SK-N-SH treated with all-trans-retinoic acid at 6 μM for 48 hours (cell line): ENCODE results near the gene CLINT1.

Experiments used
- ATAC-seq: fragments of 200-7000 bp; cut with Tn5 transposase; 3 replicates; pipeline ENCODE4 v1.9.1; 2020; ENCODE audit warnings: mild to moderate bottlenecking, moderate library complexity
- BACH2 ChIP-seq: fragments of 250-450 bp; sonication (Bioruptor Pico); IDR thresholded peaks from 2 replicates; pipeline ENCODE4 v1.9.0; 2021; ENCODE audit warnings: mild to moderate bottlenecking, borderline replicate concordance
- CSDC2 ChIP-seq: fragments of 250-450 bp; sonication (Bioruptor Pico); IDR thresholded peaks from 2 replicates; pipeline ENCODE4 v1.5.0; 2020; ENCODE audit warnings: mild to moderate bottlenecking, moderate library complexity
- ESRRG ChIP-seq: fragments of 250-450 bp; sonication (Bioruptor Pico); IDR thresholded peaks from 2 replicates; pipeline ENCODE4 v1.6.1; 2021; ENCODE audit warnings: mild to moderate bottlenecking
- GLIS3 ChIP-seq: fragments of 250-450 bp; sonication (Bioruptor Pico); IDR thresholded peaks from 2 replicates; pipeline ENCODE4 v1.5.0; 2020; ENCODE audit warnings: mild to moderate bottlenecking, moderate library complexity
- ISL1 ChIP-seq: fragments of 250-450 bp; sonication (Bioruptor Pico); IDR thresholded peaks from 2 replicates; pipeline ENCODE4 v2.1.2; 2022; ENCODE audit warnings: mild to moderate bottlenecking, moderate library complexity
- OSR1 ChIP-seq: fragments of 250-450 bp; sonication (Bioruptor Pico); IDR thresholded peaks from 2 replicates; pipeline ENCODE4 v1.8.0; 2022; ENCODE audit warnings: moderate library complexity, mild to moderate bottlenecking, inconsistent platforms
- PPARA ChIP-seq: fragments of 250-450 bp; sonication (Bioruptor Pico); IDR thresholded peaks from 2 replicates; pipeline ENCODE4 v1.5.0; 2020; ENCODE audit warnings: mild to moderate bottlenecking, borderline replicate concordance
- SNAI2 ChIP-seq: fragments of 250-450 bp; sonication (Bioruptor Pico); IDR thresholded peaks from 2 replicates; pipeline ENCODE4 v1.5.0; 2020; ENCODE audit warnings: mild to moderate bottlenecking, moderate library complexity
- TCF4 ChIP-seq: fragments of 250-450 bp; sonication (Bioruptor Pico); IDR thresholded peaks from 2 replicates; pipeline ENCODE4 v1.8.0; 2021; ENCODE audit warnings: mild to moderate bottlenecking, moderate library complexity, borderline replicate concordance
- TOX ChIP-seq: fragments of 250-450 bp; sonication (Bioruptor Pico); IDR thresholded peaks from 2 replicates; pipeline ENCODE4 v1.8.0; 2021; ENCODE audit warnings: mild to moderate bottlenecking, moderate library complexity, borderline replicate concordance
- ZC3H10 ChIP-seq: fragments of 250-450 bp; sonication (Bioruptor Pico); IDR thresholded peaks from 2 replicates; pipeline ENCODE4 v1.5.1; 2021; ENCODE audit warnings: mild to moderate bottlenecking, moderate library complexity
- ZFP3 ChIP-seq: fragments of 250-450 bp; sonication (Bioruptor Pico); IDR thresholded peaks from 2 replicates; pipeline ENCODE4 v1.5.0; 2020; ENCODE audit warnings: mild to moderate bottlenecking, moderate library complexity
- ZFP30 ChIP-seq: fragments of 450-650 bp; formaldehyde crosslinking; IDR thresholded peaks from 2 replicates; pipeline ENCODE4 v1.5.0; 2022; ENCODE audit warnings: mild to moderate bottlenecking, moderate library complexity
- ZNF70 ChIP-seq: fragments of 450-650 bp; formaldehyde crosslinking; IDR thresholded peaks from 2 replicates; pipeline ENCODE4 v1.5.0; 2020; ENCODE audit warnings: mild to moderate bottlenecking, moderate library complexity
- ZNF8 ChIP-seq: fragments of 450-650 bp; formaldehyde crosslinking; IDR thresholded peaks from 2 replicates; pipeline ENCODE4 v1.5.0; 2020; ENCODE audit warnings: mild to moderate bottlenecking, moderate library complexity
- TF ChIP-seq, protein P1 (sequence below): fragments of 250-450 bp; sonication (Bioruptor Pico); IDR thresholded peaks from 2 replicates; pipeline ENCODE4 v1.5.1; 2020; ENCODE audit warnings: low read depth, mild to moderate bottlenecking, moderate library complexity
- TF ChIP-seq, protein P2 (sequence below): fragments of 250-450 bp; sonication (Bioruptor Pico); IDR thresholded peaks from 2 replicates; pipeline ENCODE4 v1.8.0; 2021; ENCODE audit warnings: low read depth, mild to moderate bottlenecking, moderate library complexity, borderline replicate concordance
- TF ChIP-seq, protein P3 (sequence below): fragments of 250-450 bp; sonication (Bioruptor Pico); IDR thresholded peaks from 2 replicates; pipeline ENCODE4 v1.5.1; 2021; ENCODE audit warnings: mild to moderate bottlenecking, moderate library complexity
- TF ChIP-seq, protein P4 (sequence below): fragments of 250-450 bp; sonication (Bioruptor Pico); IDR thresholded peaks from 2 replicates; pipeline ENCODE4 v1.5.0; 2020; ENCODE audit warnings: mild to moderate bottlenecking, moderate library complexity
- TF ChIP-seq, protein P5 (sequence below): fragments of 250-450 bp; sonication (Bioruptor Pico); IDR thresholded peaks from 2 replicates; pipeline ENCODE4 v1.8.0; 2020; ENCODE audit warnings: mild to moderate bottlenecking, moderate library complexity, borderline replicate concordance

CLINT1 gene

DNA sequence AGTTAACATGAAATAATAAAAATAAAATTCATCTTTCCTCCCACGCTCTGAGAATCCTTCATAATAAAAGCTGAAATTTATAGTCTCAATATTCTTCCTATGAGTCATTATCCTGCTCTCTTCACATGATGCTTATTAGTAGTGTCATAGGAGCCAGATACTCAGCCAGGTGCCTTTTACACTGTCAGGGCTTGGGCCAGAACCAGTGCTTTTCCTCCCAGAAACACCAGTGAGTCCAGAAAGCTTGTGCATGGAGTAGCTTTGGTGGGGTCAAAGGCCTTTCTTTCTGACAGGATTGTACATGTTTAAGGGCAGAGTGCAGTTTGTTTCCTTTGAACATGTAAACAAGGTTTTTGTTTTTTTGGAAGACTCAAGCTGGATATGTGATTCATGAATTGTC lies 108.6 kb downstream of the CLINT1 start (continued):
- TF ChIP-seq, protein P1, sequence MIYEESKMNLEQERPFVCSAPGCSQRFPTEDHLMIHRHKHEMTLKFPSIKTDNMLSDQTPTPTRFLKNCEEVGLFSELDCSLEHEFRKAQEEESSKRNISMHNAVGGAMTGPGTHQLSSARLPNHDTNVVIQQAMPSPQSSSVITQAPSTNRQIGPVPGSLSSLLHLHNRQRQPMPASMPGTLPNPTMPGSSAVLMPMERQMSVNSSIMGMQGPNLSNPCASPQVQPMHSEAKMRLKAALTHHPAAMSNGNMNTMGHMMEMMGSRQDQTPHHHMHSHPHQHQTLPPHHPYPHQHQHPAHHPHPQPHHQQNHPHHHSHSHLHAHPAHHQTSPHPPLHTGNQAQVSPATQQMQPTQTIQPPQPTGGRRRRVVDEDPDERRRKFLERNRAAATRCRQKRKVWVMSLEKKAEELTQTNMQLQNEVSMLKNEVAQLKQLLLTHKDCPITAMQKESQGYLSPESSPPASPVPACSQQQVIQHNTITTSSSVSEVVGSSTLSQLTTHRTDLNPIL, result no peak
- TF ChIP-seq OSR1 (CRISPR knock-in tag), result no peak
- no peak for TF ChIP-seq ZNF8 (CRISPR knock-in tag)
- no peak for TF ChIP-seq SNAI2 (CRISPR knock-in tag)

DNA sequence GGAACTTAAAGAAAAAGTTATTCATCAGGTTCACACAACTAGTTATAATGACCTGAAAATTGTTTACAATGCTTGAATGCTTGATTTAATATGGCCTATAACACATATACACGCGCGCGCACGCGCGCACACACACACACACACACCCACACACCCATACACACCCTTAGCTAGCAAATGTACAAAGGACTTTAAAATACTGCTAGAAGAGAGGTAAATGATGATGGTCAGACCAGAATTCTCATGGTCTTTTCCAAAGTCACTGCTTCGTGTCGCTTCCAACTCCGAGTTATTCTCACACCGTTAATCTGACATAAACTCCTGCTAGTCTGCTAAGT lies 109.5 kb downstream of the CLINT1 start:
- no peak for ATAC-seq
- no peak for TF ChIP-seq OSR1 (CRISPR knock-in tag)
- TF ChIP-seq SNAI2 (CRISPR knock-in tag), result no peak
- TF ChIP-seq, protein P2, sequence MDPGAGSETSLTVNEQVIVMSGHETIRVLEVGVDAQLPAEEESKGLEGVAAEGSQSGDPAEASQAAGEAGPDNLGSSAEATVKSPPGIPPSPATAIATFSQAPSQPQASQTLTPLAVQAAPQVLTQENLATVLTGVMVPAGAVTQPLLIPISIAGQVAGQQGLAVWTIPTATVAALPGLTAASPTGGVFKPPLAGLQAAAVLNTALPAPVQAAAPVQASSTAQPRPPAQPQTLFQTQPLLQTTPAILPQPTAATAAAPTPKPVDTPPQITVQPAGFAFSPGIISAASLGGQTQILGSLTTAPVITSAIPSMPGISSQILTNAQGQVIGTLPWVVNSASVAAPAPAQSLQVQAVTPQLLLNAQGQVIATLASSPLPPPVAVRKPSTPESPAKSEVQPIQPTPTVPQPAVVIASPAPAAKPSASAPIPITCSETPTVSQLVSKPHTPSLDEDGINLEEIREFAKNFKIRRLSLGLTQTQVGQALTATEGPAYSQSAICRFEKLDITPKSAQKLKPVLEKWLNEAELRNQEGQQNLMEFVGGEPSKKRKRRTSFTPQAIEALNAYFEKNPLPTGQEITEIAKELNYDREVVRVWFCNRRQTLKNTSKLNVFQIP (CRISPR knock-in tag), result no peak
- TF ChIP-seq, protein P3, sequence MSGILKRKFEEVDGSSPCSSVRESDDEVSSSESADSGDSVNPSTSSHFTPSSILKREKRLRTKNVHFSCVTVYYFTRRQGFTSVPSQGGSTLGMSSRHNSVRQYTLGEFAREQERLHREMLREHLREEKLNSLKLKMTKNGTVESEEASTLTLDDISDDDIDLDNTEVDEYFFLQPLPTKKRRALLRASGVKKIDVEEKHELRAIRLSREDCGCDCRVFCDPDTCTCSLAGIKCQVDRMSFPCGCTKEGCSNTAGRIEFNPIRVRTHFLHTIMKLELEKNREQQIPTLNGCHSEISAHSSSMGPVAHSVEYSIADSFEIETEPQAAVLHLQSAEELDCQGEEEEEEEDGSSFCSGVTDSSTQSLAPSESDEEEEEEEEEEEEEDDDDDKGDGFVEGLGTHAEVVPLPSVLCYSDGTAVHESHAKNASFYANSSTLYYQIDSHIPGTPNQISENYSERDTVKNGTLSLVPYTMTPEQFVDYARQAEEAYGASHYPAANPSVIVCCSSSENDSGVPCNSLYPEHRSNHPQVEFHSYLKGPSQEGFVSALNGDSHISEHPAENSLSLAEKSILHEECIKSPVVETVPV, result no peak
- no peak for TF ChIP-seq BACH2 (CRISPR knock-in tag)
- TF ChIP-seq ZNF8 (CRISPR knock-in tag), result no peak
- no peak for TF ChIP-seq GLIS3
- TF ChIP-seq ZNF70 (CRISPR knock-in tag), result no peak
- TF ChIP-seq TCF4 (CRISPR knock-in tag), result no peak
- TF ChIP-seq ESRRG (CRISPR knock-in tag), result no peak
- TF ChIP-seq, protein P4, sequence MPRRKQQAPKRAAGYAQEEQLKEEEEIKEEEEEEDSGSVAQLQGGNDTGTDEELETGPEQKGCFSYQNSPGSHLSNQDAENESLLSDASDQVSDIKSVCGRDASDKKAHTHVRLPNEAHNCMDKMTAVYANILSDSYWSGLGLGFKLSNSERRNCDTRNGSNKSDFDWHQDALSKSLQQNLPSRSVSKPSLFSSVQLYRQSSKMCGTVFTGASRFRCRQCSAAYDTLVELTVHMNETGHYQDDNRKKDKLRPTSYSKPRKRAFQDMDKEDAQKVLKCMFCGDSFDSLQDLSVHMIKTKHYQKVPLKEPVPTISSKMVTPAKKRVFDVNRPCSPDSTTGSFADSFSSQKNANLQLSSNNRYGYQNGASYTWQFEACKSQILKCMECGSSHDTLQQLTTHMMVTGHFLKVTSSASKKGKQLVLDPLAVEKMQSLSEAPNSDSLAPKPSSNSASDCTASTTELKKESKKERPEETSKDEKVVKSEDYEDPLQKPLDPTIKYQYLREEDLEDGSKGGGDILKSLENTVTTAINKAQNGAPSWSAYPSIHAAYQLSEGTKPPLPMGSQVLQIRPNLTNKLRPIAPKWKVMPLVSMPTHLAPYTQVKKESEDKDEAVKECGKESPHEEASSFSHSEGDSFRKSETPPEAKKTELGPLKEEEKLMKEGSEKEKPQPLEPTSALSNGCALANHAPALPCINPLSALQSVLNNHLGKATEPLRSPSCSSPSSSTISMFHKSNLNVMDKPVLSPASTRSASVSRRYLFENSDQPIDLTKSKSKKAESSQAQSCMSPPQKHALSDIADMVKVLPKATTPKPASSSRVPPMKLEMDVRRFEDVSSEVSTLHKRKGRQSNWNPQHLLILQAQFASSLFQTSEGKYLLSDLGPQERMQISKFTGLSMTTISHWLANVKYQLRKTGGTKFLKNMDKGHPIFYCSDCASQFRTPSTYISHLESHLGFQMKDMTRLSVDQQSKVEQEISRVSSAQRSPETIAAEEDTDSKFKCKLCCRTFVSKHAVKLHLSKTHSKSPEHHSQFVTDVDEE, result no peak
- no peak for TF ChIP-seq CSDC2 (CRISPR knock-in tag)
- no peak for TF ChIP-seq ZC3H10
- TF ChIP-seq, protein P1, result no peak
- no peak for TF ChIP-seq ZFP30 (CRISPR knock-in tag)
- TF ChIP-seq PPARA (CRISPR knock-in tag), result no peak

DNA sequence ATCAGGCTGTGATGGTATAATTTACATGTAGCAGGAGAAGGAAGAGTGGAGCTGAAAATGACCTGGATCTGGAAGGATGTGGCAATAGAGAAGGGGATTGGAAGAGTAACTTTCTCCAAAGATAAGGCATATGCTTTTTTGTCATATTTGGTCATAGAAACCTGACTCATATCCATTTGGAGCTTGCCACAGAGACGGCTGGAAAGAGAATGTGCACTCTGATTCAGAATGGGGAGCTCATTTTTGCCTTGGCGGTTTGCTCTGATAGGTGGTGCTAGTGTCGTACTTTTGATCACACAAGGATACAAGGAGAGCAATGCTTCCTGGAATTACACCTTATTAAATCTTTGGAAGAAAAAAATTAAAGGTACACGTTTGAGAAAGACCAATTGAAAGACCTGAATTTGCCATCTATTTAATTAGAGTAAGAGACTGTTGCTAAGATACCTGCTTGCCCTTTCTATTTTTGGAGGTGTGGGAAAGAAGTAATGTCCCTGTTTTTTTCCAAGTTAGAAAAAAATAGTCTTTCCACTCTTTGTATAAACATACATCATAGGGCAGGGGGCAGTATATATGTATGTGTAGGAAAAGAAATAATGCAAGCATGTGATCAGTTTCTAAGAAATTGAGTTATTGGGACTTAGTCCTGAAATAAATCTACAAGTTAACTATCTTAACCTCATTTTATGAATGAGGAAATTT lies 110.0 kb downstream of the CLINT1 start:
- peak; percentile 75 for ATAC-seq

More for the DNA sequence above, 110.0 kb downstream of the CLINT1 start:
- no peak for TF ChIP-seq GLIS3
- TF ChIP-seq ESRRG (CRISPR knock-in tag), result no peak
- TF ChIP-seq, protein P1, result no peak
- no peak for TF ChIP-seq ISL1 (CRISPR knock-in tag)
- TF ChIP-seq ZFP3 (CRISPR knock-in tag), result no peak
- TF ChIP-seq TOX, result no peak
- TF ChIP-seq, protein P5, sequence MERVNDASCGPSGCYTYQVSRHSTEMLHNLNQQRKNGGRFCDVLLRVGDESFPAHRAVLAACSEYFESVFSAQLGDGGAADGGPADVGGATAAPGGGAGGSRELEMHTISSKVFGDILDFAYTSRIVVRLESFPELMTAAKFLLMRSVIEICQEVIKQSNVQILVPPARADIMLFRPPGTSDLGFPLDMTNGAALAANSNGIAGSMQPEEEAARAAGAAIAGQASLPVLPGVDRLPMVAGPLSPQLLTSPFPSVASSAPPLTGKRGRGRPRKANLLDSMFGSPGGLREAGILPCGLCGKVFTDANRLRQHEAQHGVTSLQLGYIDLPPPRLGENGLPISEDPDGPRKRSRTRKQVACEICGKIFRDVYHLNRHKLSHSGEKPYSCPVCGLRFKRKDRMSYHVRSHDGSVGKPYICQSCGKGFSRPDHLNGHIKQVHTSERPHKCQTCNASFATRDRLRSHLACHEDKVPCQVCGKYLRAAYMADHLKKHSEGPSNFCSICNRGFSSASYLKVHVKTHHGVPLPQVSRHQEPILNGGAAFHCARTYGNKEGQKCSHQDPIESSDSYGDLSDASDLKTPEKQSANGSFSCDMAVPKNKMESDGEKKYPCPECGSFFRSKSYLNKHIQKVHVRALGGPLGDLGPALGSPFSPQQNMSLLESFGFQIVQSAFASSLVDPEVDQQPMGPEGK, result no peak
- TF ChIP-seq, protein P3, result no peak
- TF ChIP-seq, protein P4, result no peak
- TF ChIP-seq, all 23 proteins: peak for 0
